HS-5 (cell line): ENCODE data around the gene ENTHD1.
"Not testable (repeated sequence)": the region's sequence is repeated elsewhere in the genome, so short reads cannot be mapped to it uniquely, and the experiment has no call there.

Experiments used
- DNase-seq: peaks from one replicate; pipeline ENCODE4 v3.0.0-alpha.2; 2012; ENCODE audit warnings: low read depth

Gene ENTHD1

DNA sequence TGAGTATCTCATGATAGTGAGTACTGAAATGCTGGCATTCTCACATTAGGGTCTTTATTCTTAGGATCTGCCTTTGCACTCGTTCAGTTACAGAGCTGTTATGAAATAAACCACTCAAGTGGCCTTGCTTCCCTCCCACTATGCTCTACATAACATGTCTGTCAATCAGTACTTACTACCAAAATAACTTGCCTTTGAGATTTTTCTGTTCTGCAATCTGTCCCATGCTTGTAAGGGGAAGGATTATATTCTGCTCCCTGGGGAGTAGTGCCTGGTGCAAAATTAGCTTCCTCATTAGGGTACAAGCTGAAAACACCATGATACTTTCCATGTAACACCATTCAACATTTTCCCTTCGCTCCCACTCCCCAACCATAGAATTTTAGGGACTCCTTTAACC, 5.4 kb upstream of the ENTHD1 start:
- no peak for DNase-seq

DNA sequence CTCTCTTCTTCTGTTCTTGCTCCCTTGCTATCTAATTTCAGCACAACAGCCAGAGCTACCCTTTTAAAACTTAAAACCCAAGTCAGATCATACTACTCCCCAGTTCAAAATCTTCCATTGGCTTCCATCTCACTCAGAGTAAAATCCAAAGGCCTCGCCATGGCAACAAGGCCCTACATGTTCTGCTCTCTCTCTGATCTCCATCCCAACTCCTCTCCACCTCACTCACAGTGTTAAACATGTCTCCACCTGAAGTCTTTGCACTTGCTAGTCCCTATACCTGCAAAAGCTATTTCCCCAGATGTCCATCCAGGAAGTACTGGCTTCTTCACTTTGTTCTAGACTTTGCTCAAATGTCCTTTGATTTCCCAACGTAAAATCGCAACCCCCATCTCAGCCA, 4.3 kb upstream of the ENTHD1 start:
- DNase-seq: no peak

DNA sequence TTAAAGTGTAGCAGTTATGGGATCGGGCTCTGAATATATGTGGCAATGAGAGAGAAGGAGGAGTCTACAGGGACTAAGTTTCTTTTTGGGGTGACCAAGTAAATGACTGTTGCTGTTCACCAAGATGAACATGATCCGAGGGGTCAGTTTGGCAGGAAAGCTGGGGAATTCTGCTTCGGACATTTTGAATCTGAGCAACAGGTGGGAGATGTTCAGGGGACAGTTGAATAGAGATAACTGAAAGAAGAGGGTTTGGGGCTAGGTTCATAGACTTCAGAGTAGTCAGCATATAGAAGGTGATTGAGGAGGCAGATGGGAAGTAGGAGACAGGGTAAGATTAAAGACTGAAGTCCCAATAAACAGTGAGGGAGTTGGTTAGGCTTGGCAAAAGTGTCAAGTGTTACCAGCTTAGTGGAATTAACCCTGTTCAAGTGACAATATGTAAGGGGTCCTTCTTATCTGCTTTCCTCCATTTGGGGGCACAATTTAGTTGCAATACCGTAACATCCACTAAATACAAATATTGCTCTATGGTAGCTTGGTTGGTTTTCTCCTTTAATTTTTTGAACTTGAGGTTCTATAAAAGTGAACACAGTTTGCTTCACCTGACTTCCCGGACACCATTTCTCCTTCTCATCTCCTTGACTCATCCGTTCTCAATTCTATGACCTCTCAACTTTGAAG, 2.9 kb upstream of the ENTHD1 start:
- no peak for DNase-seq

DNA sequence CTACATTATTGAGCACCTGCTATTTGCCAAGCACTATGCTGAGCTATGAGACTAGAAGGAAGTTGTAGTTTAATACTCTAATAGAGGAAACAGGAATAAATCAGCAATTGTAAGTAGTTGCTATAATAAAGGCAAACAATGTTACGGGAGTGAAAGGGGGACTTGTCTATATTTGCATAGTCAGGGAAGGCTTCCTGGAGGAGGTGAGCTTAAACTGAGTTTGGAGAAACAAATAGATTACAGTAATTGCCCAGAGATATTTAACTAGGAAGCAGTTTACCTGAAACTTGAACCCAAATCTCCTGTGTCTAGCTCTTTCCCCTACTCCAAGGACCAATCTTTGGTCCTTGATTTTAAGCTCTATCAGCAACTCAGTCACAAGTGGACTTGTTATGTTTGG, 2.1 kb upstream of the ENTHD1 start:
- DNase-seq: no peak

DNA sequence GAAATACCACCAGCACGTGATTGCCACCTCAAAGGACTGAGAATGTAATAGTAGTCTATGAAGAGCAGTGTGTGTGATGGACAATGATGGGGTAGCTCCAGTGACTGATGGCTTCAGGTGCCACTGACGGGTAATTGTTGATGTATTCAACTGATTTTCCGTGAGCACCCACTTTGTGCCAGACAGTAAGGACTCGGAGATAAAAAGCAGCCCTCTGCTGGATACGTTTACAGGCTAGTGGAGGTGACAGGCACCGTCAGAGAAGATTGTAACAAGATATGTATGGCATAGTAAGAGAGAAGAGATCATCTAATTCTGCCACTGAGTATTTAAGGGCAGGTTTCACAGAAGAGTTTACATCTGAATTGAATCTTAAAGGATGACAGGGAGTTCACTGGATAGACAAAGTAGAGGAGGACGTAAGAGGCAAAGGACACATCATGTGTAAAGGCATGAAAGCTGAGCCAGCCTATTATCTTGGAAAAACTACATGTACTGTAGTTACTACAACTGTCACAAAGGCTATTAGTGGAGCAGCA, 1.1 kb upstream of the ENTHD1 start:
- no peak for DNase-seq

DNA sequence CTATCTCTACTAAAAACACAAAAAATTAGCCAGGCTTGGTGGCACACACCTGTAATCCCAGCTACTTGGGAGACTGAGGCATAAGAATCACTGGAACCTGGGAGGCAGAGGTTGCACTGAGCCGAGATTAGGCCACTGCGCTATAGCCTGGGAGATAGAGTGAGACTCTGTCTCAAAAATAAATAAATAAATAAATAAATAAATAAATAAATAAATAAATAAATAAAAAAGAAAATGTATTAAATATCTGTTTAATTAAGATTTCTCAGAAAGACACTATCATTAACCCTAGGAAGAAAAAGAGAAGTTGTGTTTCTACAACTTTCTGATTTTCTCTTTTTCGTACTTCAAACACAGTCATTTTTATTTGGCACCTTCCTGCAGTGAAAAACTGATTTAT, 3.6 kb downstream of the ENTHD1 start:
- not testable (repeated sequence) for DNase-seq

DNA sequence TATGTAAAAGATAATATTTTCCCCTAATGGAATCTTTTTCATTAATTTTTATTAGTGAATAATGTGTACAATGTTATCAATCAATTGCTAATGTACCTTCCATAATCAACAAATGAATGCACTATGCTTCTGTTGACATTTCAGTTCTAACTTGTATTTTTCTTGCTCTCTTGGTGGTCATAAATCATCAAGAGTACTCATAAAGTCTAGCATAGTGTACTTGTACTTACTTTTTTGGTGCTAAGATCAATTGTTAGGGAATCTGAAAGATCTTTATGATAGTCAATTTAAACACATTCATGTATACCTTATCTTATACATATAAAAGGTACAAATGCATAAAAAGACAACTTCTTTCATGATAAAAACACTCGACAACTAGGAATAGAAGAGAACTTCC, 10.5 kb downstream of the ENTHD1 start:
- DNase-seq: no peak

DNA sequence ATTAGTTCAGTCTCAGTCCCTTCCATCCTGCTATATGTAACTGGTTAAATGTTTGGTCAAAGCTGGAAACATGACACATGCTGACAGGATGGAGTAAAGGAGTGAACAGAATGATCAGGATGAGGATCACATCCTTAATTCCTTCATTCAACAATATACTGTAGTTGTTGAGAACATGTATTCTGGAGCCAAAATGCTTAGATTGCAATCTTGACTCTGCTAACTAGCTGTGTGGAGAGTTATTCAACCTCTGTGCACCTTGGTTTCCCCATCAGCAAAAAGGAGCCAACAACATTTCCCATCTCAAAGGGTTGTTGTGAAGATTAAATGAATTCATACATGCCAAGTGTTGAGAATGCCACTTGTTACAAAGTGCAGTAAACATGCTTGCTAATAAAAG, 12.8 kb downstream of the ENTHD1 start:
- no peak for DNase-seq

DNA sequence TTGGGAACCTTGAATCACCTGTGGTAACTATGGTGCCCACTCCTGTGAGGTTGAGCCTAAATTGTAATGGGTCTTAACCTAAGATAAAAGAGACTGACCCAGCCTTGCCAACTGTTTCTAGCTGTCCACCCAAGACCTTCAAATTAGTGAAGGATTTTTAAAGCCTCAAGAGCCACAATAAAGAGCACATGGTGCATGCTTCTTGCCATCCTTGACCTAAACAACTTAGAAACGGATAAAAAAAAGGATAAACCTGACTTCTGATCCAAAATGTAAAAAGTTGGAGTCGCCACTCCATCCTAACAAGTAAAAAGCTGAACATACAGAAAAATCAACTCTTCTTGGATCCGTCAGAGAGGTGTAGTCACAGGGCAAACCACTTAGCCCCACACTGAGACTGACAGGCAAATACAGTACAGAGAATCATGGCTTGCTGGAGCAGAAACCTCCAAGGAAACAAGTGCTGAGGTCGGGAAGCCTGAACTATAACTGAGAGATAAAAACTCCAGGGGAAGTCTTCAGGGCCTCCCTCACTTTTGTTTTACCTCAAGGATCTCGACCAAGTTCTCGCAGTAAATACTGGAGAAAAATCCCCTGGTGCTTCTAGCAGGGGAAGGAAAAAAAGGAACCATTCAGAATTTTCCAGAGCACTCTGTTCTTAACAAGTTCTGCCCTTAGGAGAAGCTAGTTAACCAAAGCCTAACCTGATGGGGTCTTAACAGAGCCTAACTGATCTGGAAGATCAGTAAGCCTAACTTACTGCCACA, 16.3 kb downstream of the ENTHD1 start:
- DNase-seq: no peak

DNA sequence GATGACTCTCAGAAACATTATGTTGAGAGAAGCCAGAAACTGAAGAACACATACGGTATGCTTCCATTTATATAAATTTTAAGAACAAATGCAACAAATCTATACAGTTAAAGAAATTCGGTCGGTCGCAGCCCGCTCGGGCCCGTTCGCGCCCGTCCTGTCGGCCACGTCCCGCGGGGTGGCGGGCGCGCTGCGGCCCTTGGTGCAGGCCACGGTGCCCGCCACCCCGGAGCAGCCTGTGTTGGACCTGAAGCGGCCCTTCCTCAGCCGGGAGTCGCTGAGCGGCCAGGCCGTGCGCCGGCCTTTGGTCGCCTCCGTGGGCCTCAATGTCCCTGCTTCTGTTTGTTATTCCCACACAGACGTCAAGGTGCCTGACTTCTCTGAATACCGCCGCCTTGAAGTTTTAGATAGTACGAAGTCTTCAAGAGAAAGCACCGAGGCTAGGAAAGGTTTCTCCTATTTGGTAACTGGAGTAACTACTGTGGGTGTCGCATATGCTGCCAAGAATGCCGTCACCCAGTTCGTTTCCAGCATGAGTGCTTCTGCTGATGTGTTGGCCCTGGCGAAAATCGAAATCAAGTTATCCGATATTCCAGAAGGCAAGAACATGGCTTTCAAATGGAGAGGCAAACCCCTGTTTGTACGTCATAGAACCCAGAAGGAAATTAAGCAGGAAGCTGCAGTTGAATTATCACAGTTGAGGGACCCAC, 18.2 kb downstream of the ENTHD1 start:
- not testable (repeated sequence) for DNase-seq

DNA sequence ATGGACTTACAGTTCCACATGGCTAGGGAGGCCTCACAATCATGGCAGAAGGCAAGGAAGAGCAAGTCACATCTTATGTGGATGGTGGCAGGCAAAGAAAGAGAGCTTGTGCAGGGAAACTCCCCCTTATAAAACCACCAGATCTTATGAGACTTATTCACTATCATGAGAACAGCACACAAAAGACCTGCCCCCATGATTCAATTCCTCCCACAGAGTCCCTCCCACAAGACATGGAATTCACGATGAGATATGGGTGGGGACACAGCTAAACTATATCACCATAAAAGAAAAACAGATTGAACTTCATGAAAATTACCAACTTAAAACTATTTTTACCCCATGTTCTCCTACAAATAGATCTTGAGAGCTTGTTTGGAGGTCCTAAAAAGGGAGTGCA, 19.6 kb downstream of the ENTHD1 start:
- no peak for DNase-seq

DNA sequence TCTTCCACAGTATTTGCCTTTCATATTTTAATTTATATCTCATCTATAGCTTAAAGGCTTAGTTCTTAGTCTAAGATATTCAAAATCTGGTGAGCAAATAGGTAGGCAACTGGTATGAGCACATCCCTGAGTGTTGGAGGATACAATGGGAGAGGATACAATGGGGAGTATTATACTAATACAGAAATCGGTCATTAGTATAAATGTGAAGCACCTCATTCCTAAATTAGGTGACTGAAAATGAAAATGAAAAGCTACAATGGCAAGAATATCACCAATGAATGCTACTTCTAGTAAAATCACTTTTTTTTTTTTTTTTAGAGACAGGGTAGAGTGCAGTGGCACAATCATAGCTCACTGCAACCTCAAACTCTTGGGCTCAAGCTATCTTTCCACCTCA, 21.0 kb downstream of the ENTHD1 start:
- no peak for DNase-seq

DNA sequence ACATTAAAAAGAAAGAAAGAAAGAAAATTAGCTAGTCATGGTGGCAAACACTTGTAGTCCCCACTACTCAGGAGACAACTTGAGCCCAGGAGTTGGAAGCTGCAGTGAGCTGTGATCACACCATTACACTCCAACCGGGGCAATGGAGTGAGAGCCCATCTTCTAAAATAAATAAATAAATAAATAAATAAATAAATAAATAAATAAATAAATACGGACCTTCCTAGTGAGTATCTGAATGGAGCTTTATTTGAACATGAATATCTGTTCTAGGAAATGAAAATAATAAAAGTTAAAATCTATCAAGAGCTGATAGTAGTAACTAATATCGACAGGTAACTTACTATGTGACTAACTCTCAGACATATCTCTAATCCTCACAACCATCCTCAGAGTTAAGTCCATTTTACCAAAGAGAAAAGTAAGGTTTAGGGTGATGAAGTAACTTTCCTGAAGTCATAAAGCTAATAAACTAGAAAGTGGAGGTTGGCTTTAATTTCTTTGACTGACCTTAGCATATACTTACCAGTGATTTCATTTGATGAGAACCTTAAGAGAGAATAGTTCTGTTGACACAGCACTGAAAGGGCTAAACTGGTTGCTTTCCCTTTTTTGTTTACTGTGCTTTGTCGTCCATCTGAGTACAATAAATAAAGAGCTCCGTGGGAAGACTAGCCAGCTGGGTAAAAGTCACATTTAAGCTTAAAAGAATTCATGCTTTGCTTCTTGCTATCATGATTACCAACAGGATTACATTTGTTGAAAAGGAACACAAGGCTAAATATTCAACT, 22.4 kb downstream of the ENTHD1 start:
- DNase-seq: no peak

DNA sequence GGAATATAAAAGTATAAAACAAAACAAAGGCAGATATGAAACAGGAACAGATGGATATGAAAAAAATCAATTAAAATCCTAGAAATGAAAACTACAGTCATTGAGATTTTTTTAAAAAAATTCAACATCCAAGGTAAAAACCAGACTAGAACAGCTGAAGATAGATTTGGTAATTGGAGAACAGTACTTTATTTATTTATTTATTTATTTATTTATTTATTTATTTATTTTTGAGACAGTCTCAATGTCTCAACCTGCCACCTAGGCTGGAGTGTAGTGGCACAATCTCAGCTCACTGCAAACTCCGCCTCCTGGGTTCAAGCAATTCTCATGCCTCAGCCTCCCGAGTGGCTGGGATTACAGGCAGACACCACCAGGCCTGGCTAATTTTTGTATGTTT, 23.8 kb downstream of the ENTHD1 start:
- DNase-seq: not testable (repeated sequence)

DNA sequence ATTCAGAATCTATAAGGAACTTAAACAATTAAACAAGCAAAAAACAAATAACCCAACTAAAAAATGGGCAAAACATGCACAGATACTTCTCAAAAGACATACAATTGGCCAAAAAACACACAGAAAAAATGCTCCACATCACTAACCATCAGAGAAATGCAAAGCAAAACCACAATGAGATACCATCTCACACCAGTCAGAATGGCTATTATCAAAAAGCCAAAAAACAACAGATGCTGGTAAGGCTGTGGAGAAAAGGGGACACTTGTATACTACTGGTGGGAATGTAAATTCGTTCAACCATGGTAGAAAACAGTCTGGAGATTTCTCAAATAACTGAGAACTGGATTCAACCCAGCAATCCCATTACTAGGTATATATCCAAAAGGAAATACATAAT, 24.8 kb downstream of the ENTHD1 start:
- no peak for DNase-seq

DNA sequence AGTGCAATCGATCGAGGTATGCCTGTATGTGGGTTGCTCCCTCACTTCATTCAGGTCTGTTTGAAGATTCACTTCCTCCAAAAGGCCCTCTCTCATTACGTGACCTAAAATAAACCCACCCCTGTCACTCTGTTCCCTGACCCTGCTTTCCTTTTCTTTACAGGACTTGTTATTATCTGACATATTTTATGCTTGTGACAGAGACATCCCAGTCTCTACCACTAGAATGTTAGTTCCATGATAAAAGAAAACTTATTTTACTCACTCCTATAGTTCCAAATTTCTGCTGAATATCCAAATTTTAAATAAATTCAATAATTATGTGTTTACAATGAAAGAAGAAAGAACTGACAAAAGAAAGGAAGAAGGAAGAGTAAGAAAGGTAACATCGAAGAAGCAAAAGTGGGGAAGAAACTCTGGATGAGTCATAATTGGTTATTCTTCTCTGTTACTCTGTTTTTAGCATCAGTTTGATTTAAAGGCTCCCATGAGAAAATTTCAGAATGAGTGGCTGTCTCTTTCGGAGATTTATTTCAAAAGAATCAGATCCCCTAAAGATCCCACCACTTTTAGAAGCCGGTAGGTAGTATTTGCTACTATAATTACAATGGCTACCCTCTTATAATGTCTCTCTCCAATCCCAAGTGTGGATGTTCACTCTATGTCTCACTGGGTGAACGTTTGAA, 33.5 kb downstream of the ENTHD1 start:
- no peak for DNase-seq

DNA sequence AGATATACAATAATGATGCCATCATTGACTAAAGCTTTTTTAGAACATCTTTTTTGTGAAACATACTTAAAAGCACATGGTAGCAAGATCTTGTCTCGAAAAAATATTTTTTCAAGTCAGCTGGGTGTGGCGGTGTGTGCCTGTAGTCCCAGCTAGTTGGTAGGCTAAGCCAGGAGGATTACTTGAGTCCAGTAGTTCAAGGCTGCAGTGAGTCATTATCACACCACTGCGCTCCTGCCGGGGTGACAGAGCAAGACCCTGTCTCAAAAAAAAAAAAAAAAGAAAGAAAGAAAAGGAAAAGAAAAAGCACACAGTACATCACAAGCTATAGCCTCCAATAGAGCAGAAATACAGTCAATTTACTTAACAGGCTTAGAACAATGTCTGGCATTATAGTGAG, 37.0 kb downstream of the ENTHD1 start:
- no peak for DNase-seq

DNA sequence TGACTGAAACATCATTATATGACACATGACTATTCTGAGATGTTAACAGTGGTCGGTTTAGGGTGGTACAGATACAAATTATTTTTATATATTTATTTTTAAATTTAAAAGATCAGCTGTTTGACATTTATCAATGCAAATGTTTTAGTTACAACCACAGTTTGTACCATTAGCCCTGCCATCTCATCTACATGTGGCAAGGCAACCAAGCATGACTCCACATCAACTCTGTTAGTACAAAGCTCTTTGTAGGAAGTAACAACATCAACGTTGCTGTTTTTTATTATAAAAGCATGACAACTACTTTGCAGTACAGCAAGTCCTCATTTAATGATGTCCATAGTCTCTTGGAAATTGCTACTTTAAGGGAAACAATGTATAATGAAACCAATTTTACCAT, 40.8 kb downstream of the ENTHD1 start:
- no peak for DNase-seq

DNA sequence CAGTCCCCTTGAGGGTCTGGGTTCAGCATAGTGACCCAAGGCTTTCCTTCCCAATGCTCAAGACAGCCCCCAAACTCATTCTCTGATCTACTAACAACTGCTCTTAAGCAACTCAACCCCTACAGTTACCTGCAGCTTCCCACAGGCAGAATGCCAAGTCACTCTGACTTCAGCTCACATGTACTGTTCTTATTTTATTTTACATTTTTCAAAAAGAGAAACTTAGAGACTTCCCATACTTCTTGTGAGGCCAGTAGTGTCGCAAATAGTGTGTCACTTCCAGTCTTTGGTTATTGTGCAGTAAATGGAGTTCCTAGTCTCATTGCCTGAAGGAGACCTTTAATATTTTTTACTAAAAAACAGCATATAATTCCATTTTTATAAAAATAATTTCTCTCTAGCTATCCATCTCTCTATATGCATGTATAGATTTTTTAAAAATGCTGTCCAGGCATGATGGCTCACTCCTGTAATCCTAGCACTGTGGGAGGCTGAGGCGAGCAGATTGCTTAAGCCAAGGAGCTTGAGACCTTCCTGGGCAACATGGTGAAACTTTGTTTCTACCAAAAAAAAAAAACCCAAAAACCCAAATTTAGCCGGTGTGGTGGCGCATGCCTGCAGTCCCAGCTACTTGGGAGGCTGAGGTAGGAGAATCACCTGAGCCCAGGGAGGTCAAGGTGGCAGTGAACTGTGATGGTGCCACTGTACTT, 41.8 kb downstream of the ENTHD1 start:
- DNase-seq: no peak

DNA sequence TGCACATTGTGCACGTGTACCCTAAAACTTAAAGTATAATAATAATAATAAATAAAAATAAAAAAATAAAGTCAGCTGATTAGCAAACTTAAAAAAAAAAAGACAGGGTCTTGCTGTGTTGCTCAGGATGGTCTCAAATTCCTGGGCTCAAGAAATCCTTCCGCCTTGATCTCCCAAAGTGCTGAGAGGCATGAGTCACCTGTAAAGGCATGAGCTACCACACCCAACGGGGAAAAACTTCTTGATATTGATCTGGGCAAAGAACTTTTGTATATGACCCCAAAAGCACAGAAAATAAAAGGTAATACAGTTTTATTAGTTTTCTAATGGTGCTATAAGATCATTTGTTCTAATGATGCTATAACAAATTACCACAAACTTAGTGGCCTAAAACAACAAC, 46.1 kb downstream of the ENTHD1 start:
- no peak for DNase-seq

DNA sequence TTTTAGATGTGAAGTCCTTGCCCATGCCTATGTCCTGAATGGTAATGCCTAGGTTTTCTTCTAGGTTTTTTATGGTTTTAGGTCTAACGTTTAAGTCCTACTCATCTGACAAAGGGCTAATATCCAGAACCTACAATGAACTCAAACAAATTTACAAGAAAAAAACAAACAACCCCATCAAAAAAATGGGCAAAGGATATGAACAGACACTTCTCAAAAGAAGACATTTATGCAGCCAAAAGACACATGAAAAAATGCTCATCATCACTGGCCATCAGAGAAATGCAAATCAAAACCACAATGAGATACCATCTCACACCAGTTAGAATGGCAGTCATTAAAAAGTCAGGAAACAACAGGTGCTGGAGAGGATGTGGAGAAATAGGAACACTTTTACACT, 47.0 kb downstream of the ENTHD1 start:
- not testable (repeated sequence) for DNase-seq
